Mucosa of gallbladder (tissue), 1 donor: ENCODE data around the gene ZNF579. TPM values are rescaled to one million over a fixed set of nuclear protein-coding genes. Genes with fewer than 3 reads are reported as not detected.

Experiments used
- DNase-seq: peaks from one replicate; pipeline ENCODE4 v3.0.0-alpha.2; 2020; ENCODE audit warnings: low spot score
- total RNA-seq: library from RNA; stranded (reverse); gene quantifications from one replicate; pipeline ENCODE4 v1.2.1, GENCODE V29; 2021
- donor health status: DM: no; HTN: no; CAD: no.

ZNF579 gene
- total RNA-seq, 1 donor from 2014 or later, result 35.0 TPM

DNA sequence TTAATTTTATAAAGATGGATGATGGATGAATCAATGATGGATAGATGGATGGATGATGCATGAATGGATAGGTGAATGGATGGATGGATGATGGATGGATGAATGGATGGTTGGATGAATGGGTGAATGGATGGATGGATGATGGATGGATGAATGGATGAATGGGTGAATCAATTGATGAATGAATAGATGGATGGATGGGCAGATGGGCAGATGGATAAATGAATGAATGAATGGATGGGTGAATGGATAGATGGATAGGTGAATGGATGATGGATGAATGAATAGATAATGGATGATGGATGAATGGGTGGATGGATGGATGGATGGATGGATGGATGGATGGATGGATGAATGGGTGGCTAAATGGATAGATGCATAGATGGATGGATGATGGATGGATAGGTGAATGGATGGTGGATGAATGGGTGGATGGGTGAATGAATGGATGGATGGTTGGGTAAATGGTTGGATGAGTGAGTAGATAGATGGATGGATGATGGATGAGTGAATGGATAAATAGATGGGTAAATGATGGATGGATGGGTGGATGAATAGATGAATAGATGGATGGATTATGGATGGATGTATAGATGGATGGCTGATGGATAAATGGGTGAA is 12.8 kb downstream of the ZNF579 start:
- no peak for DNase-seq

- DNase-seq, result no peak
Observed at GRCh38 chr19:55566823-55567222, 13.8 kb downstream of the ZNF579 start.

GRCh38 chr19:55563261-55563690 is 17.4 kb downstream of the ZNF579 start:
- peak; percentile 61 for DNase-seq

- DNase-seq, result no peak
Observed at GRCh38 chr19:55559684-55560083, 21.0 kb downstream of the ZNF579 start.

DNA sequence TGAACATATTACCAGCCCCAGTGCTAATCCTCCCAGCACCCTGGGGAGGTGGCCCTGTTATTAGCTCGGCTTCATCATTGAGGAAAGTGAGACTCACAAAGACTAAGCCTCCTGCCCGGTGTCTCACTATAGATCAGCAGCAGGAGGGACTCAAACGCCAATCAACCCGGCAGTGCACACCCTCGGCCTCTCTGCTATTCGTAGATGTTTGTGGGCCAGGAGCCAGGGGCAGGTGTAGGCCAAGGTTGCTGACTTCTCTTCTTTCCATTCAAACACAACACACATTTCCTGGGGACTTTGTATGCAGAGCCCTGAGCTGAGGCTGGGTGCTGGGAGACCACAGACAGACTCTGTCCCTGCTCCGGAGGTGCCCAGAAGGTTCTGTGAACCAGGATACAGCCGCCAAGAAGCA is 25.9 kb downstream of the ZNF579 start:
- peak; percentile 80 for DNase-seq

GRCh38 chr19:55554302-55554701 is 26.3 kb downstream of the ZNF579 start:
- DNase-seq, result no peak

DNA sequence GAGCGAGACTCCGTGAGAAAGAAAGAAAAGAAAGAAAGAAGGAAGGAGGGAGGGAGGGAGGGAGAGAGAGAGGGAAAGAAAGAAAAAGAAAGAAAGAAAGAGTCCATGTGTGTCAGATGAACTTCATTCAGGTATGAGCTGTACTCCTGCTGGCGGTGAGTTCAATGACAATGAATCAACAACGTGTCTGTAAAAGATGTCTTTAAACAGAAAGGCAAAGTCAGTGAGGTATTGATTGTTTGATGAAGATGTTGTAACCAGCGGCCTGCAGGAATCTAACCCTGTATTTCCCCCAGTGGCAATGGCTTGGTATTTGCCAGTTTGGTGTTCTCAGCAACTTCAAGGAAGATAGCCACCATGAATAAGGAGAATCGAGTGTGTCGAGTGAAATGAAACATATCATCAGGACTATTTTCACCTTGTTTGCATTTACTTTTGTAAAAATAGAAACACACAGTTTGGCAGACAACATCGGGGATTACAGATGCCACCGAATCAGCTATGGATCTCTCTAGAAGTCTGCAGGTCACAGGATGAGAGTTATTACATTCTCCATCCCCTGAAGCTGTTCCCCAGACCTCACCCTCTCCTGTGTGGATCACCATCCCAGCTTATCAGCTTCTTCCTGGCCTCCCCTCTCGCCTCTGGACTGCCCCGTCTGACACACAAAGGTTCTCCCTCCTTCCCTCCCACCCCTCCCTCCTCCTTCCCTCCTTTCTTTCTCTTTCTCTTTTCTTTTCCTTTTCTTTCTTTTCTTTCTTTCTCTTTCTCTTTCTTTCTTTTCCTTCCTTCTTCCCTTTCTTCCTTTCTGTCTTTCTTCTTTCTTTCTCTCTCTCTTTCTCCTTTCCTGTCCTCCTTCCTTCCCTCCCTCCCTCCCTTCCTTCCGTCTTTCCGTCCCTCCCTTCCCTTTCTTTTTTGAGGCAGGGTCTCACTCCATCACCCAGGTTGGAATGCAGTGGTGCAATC is 27.1 kb downstream of the ZNF579 start:
- peak; percentile 31 for DNase-seq

GRCh38 chr19:55552620-55553019 is 28.0 kb downstream of the ZNF579 start:
- DNase-seq, result no peak

DNA sequence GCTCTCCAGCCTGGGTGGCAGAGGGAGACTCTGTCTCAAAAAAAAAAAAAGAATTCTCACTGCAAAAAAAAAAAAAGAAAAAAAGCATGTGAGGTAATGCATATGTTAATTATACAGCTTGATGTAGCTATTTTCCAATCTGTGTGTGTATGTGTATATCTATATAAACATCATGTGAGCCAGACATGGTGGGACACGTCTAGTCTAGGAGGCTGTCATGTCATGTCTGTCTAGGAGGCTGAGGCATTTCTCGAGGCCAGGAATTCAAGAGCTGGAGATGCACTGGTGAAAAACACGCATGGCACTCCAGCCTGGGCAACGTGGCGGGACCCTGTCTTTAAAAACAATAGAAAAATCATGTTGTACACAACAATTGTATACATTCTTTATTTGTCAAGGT is 28.4 kb downstream of the ZNF579 start:
- no peak for DNase-seq

- DNase-seq, result no peak
Observed at GRCh38 chr19:55550321-55550650, 30.4 kb downstream of the ZNF579 start.

DNA sequence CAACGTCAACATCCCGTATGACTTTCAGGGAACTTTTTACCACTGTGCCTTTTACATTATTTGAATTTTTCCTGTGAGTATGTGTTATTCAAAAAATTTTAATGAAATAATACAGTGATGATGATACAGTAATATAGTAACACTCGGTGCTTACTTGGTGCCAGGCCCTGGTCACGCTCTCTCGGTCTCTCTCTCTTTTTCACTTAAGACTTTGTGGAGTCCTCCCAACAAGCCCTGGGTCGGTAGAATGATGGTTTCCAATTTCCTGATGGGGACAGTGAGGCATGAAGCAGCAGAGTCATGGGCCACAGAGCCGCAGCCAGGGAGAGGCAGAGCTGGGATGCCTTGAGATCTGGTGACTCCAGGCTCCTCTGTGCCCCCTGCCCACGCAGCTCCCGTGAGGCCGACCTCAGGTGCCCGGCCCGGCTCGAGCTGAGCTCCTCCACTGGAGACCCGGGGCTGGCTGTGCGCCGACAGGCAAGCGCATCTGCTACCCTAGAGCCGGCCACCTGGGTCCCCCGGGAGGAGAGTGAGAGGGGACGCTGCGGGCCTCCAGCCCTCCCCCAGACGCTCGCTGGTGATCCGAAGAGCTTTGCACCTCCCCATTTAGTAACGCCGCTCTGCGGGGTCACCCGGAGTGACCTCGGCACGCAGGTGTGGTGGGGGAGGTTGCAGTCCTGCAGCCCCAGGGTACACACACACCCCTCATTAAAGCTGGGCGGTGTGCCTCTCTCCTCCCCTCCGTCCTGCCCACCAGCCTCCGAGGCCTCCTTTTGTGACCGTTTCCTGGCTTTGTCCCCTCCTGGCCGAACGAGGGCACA is 30.9 kb downstream of the ZNF579 start:
- no peak for DNase-seq

GRCh38 chr19:55546822-55547614 is 33.6 kb downstream of the ZNF579 start:
- DNase-seq, result peak; percentile 71

- no peak for DNase-seq
Observed at GRCh38 chr19:55546011-55546410, 34.6 kb downstream of the ZNF579 start.

DNA sequence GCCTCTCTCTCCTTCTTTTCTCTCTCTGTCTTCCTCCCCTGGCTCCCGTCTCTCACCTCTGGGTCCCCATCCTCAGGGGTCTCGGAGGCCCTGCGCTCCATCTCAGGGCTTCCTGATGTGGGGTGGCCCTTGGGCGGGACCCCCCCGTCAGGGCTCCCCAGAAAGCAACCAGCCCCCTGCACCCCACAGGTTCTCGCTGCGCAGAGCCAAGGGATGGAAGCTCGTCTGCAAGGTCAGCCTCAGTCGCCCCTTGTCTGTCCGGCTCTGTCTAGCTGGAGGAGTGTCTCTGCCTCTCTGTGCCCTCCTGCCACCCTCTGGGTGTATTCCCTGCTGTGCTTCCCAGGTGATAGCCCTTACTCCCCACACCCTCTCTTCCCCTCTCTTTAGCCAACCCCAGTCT is 35.2 kb downstream of the ZNF579 start, which contains the start of gene SBK3:
TSS of gene SBK3 (minus strand) at position 101 of the 400 bp plus-strand sequence. CDS start at position 101, 0 bp downstream.
- DNase-seq, result no peak

- no peak for DNase-seq
Observed at GRCh38 chr19:55544776-55545439, 35.7 kb downstream of the ZNF579 start.

DNA sequence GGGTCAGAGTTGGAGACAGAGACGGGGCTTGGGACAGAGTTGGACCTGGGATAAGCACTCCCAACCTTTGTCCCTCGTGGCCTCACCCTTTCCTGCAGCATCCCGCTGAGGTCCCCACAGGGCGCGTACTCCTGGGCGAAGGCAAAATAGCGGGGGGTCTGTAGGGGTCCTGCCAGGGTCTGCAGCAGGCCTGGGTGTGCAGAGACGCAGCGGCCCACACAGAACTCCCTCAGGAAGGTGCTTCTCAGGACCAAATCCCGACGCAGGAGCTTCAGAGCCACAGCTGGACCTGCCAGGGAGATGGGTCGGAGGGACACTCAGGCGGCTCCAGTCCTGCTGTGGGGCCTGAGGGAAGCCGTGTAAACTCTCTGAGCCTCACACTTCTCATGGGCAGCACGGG is 36.6 kb downstream of the ZNF579 start:
- DNase-seq, result no peak

GRCh38 chr19:55543567-55543966 is 37.1 kb downstream of the ZNF579 start:
- no peak for DNase-seq

DNA sequence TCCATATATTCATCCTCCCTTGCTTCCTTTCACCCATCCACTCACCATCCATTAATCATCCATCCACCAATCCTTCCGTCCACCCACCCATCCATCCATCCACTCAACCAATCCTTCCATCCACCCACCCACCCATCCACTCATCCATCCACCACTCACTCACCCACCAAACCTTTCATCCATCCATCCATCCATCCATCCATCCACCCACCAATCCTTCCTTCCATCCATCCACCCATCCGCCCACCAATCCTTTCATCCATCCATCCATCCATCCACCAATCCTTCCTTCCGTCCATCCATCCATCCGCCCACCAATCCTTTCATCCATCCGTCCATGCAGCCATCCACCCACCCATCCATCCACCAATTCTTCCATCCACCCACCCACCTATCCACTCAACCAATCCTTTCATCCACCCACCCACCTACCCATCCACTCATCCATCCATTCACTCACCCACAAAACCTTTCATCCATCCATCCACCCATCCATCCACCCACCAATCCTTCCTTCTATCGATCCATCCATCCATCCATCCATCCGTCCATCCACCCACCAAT is 38.3 kb downstream of the ZNF579 start:
- DNase-seq, result no peak

GRCh38 chr19:55541091-55541490 is 39.6 kb downstream of the ZNF579 start:
- DNase-seq, result no peak

GRCh38 chr19:55540619-55541018 is 40.0 kb downstream of the ZNF579 start:
- DNase-seq, result no peak
